Testis (tissue), 2 donors: Measurements from ENCODE around the gene TCEA2.

ENCODE experiments used
- POLR2A ChIP-seq: fragments of 450-650 bp; IDR thresholded peaks from one replicate; pipeline ENCODE4 v1.6.1; 2017; ENCODE audit warnings: antibody characterized with exemption, mild to moderate bottlenecking, moderate library complexity
- TF ChIP-seq, protein P1 (sequence below), 3 experiments: fragments of 450-650 bp in 2 of 3; fragments of 200-600 bp in 1 of 3; sonication (generic) in 1 of 3; IDR thresholded peaks; one replicate each; pipeline ENCODE4 v1.5.1; 2016 to 2019; ENCODE audit warnings: antibody characterized with exemption in 3 of 3, mild to moderate bottlenecking in 2 of 3, moderate library complexity in 1 of 3

DNA sequence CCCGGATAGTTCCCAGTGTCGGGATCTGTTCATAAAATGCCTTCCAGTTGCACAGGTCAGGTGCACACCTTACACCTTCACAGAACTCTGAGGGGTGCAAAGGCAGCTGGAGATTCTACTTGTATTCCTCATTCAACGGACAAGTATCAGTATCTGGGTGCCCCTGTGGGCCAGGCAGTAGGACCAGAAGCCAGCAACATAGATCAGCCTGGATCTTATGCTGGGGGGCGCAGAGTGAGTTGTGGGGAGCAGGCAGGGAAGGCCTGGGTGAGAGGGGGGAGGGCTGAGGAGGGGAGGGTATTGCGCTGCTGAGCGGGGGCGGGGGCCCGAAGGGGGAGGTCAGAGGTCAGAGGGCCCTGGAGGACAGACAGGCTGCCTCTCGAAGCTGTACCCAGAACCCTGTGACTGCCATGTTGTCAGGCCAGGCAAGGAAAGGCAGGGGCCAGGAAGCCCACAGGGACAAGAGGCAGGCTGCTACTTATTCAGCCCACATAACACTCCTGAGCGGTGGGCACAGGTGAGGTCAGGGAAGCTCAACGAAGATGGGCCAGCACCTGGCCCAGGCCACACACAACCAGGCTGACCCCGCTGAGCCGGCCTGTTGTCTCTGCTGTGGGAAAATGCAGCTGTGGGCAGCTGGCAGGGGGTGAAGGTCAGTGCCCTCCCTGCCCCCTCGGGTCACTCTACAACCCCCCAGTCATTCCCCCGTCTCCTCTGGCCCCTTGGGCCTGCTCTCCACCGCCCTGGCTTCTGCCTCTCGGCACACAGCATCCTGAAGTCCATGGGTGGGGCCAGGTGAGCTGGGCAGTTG lies 18.0 kb downstream of the TCEA2 start:
- TF ChIP-seq, protein P1, sequence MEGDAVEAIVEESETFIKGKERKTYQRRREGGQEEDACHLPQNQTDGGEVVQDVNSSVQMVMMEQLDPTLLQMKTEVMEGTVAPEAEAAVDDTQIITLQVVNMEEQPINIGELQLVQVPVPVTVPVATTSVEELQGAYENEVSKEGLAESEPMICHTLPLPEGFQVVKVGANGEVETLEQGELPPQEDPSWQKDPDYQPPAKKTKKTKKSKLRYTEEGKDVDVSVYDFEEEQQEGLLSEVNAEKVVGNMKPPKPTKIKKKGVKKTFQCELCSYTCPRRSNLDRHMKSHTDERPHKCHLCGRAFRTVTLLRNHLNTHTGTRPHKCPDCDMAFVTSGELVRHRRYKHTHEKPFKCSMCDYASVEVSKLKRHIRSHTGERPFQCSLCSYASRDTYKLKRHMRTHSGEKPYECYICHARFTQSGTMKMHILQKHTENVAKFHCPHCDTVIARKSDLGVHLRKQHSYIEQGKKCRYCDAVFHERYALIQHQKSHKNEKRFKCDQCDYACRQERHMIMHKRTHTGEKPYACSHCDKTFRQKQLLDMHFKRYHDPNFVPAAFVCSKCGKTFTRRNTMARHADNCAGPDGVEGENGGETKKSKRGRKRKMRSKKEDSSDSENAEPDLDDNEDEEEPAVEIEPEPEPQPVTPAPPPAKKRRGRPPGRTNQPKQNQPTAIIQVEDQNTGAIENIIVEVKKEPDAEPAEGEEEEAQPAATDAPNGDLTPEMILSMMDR (IDR thresholded peaks at IDR 0.05), result no peak
- no peak for TF ChIP-seq POLR2A
